HepG2 (cell line): ENCODE measurements around the gene DDX60.
"Not testable (repeated sequence)": the region's sequence is repeated elsewhere in the genome, so short reads cannot be mapped to it uniquely, and the experiment has no call there.

ENCODE experiments used
- AGO2 ChIP-seq: fragments of 200-400 bp; formaldehyde crosslinking; optimal IDR thresholded peaks from 2 replicates; pipeline ENCODE3; 2017; ENCODE audit warnings: mild to moderate bottlenecking, low read depth, low read length, moderate library complexity
- ERF ChIP-seq: IDR thresholded peaks from 2 replicates; pipeline ENCODE4 v1.6.1; 2018; ENCODE audit warnings: missing biosample characterization, missing genetic modification reagents
- ETV6 ChIP-seq: sonication (generic); formaldehyde crosslinking; conservative IDR thresholded peaks from 2 replicates; pipeline ENCODE4 v1.4.0; 2020; ENCODE audit warnings: missing genetic modification reagents
- FOXM1 ChIP-seq: sonication (generic); formaldehyde crosslinking; IDR thresholded peaks from 2 replicates; pipeline ENCODE4 v1.5.0; 2020; ENCODE audit warnings: missing genetic modification reagents
- NCOA1 ChIP-seq: sonication (generic); formaldehyde crosslinking; IDR thresholded peaks from 2 replicates; pipeline ENCODE4 v1.9.0; 2021; ENCODE audit warnings: missing genetic modification reagents
- RAD51 ChIP-seq: fragments of 450-650 bp; IDR thresholded peaks from 2 replicates; pipeline ENCODE4 v1.6.1; 2016; ENCODE audit warnings: borderline replicate concordance
- TEAD2 ChIP-seq: sonication (generic); formaldehyde crosslinking; IDR thresholded peaks from 2 replicates; pipeline ENCODE4 v1.9.0; 2021; ENCODE audit warnings: missing genetic modification reagents
- ZFY ChIP-seq: sonication (generic); formaldehyde crosslinking; IDR thresholded peaks from 2 replicates; pipeline ENCODE4 v1.4.0; 2020; ENCODE audit warnings: missing genetic modification reagents
- ZNF143 ChIP-seq: sonication (generic); formaldehyde crosslinking; IDR thresholded peaks from 2 replicates; pipeline ENCODE4 v1.4.0; 2020; ENCODE audit warnings: missing genetic modification reagents
- ZNF296 ChIP-seq: sonication (generic); formaldehyde crosslinking; conservative IDR thresholded peaks from 2 replicates; pipeline ENCODE4 v1.5.0; 2020; ENCODE audit warnings: mild to moderate bottlenecking, missing genetic modification reagents
- ZNF547 ChIP-seq: sonication (generic); formaldehyde crosslinking; IDR thresholded peaks from 2 replicates; pipeline ENCODE4 v1.5.1; 2020; ENCODE audit warnings: mild to moderate bottlenecking, missing genetic modification reagents
- ZNF556 ChIP-seq: sonication (generic); formaldehyde crosslinking; IDR thresholded peaks from 2 replicates; pipeline ENCODE4 v1.4.0; 2020; ENCODE audit warnings: mild to moderate bottlenecking, missing genetic modification reagents, borderline replicate concordance
- TF ChIP-seq, protein P1 (sequence below): sonication (generic); formaldehyde crosslinking; IDR thresholded peaks from 2 replicates; pipeline ENCODE4 v1.5.0; 2020; ENCODE audit warnings: mild to moderate bottlenecking, missing genetic modification reagents, moderate library complexity
- TF ChIP-seq, protein P2 (sequence below): sonication (generic); formaldehyde crosslinking; IDR thresholded peaks from 2 replicates; pipeline ENCODE4 v1.9.0; 2021; ENCODE audit warnings: missing genetic modification reagents, borderline replicate concordance

DNA sequence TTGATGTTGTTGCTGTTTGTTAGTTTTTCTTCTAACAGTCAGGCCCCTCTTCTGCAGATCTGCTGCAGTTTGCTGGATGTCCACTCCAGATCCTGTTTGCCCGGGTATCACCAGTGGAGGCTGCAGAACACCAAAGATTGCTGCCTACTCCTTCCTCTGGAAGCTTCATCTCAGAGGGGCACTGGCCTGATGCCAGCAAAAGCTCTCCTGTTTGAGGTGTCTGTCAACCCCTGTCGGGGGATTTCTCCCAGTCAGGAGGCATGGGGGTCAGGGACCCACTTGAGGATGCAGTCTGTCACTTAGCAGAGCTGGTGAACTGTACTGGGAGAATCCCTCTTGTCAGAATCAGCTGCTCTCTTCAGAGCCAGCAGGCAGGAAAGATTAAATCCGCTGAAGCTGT is 12.0 kb upstream of the DDX60 start:
- TF ChIP-seq ERF; FOXM1 (CRISPR knock-in tag); ZNF296 (CRISPR knock-in tag); ZFY (CRISPR knock-in tag); TEAD2; ZNF143 (CRISPR knock-in tag); ZNF556 (CRISPR knock-in tag); RAD51; ZNF547 (CRISPR knock-in tag); NCOA1 (CRISPR knock-in tag); ETV6 (CRISPR knock-in tag); AGO2: not testable (repeated sequence)
- TF ChIP-seq, protein P1, sequence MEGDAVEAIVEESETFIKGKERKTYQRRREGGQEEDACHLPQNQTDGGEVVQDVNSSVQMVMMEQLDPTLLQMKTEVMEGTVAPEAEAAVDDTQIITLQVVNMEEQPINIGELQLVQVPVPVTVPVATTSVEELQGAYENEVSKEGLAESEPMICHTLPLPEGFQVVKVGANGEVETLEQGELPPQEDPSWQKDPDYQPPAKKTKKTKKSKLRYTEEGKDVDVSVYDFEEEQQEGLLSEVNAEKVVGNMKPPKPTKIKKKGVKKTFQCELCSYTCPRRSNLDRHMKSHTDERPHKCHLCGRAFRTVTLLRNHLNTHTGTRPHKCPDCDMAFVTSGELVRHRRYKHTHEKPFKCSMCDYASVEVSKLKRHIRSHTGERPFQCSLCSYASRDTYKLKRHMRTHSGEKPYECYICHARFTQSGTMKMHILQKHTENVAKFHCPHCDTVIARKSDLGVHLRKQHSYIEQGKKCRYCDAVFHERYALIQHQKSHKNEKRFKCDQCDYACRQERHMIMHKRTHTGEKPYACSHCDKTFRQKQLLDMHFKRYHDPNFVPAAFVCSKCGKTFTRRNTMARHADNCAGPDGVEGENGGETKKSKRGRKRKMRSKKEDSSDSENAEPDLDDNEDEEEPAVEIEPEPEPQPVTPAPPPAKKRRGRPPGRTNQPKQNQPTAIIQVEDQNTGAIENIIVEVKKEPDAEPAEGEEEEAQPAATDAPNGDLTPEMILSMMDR (CRISPR knock-in tag) = not testable (repeated sequence)
- TF ChIP-seq, protein P2, sequence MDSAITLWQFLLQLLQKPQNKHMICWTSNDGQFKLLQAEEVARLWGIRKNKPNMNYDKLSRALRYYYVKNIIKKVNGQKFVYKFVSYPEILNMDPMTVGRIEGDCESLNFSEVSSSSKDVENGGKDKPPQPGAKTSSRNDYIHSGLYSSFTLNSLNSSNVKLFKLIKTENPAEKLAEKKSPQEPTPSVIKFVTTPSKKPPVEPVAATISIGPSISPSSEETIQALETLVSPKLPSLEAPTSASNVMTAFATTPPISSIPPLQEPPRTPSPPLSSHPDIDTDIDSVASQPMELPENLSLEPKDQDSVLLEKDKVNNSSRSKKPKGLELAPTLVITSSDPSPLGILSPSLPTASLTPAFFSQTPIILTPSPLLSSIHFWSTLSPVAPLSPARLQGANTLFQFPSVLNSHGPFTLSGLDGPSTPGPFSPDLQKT = not testable (repeated sequence)
